Measurements from ENCODE around the gene FAM177A1.

The FAM177A1 gene

DNA sequence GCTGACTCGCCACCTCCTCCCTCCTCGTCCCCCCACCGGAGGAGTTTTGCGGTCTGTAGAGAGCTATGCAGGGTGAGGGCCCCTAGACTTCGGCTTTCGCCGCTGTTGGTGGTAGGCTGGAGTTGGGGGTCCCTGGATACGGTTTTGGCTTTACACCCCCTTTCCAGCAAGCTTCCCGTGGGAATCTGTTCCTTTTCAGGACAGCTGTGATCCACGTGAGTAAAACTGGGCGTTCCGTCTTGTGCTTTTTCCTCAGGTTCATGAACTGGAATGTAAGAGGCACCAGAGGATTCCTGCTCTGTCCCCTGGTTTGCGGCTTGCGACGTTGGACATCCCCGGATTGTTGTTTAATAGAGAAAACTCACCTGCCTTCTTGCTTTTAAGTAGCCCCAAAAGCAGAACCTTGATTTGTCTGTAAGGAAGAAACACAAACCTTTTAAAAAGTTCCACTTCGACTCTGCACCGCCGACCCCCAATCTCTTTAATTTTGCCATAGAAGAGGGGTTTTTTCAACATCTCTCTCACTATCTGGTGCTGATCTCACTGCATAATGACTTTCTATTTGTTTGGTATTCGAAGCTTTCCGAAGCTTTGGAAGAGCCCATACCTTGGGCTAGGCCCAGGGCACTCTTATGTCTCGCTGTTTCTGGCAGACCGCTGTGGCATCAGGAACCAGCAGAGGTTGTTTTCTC is 76.8 kb downstream of the FAM177A1 start:
- Mint-ChIP-seq H3K4me3 (peak overlapping the region; percentile 98), H3K4me1 (peaks cover 64% of the 10 kb centered on the region), H3K27ac (peak overlapping the region; percentile 100), H3K36me3 (peaks cover 33% of the 10 kb centered on the region), H3K9me3 (no peaks in the 10 kb centered on the region), H3K27me3 (no peaks in the 10 kb centered on the region)
- CTCF ChIA-PET: interaction anchor here (1.1 to 1.6 kb wide), 5 partner anchors 11 to 293 kb away, joined by 3 to 5 read pairs (median 4); partner anchors contain the start of gene PSMA6
- DNase-seq: no peak

DNA sequence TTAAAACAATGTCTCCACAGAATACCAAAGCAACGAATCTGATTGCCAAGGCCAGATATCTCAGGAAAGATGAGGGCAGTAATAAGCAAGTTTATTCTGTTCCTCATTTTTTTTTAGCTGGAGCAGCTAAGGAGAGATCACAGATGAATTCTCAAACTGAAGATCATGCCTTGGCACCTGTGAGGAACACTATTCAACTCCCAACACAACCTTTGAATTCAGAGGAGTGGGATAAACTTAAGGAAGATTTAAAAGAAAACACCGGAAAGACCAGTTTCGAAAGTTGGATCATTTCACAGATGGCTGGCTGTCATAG is 77.3 kb downstream of the FAM177A1 start:
- Mint-ChIP-seq H3K9me3 (no peaks in the 10 kb centered on the region), H3K36me3 (peaks cover 35% of the 10 kb centered on the region), H3K4me1 (peaks cover 66% of the 10 kb centered on the region), H3K27ac (peak overlapping the region; percentile 100), H3K27me3 (no peaks in the 10 kb centered on the region), H3K4me3 (peak overlapping the region; percentile 98)
- DNase-seq: no peak
- CTCF ChIA-PET: interaction anchor here (1.4 to 1.6 kb wide), 4 partner anchors 11 to 293 kb away, joined by 3 to 5 read pairs (median 4); no protein-coding TSS in a partner anchor

DNA sequence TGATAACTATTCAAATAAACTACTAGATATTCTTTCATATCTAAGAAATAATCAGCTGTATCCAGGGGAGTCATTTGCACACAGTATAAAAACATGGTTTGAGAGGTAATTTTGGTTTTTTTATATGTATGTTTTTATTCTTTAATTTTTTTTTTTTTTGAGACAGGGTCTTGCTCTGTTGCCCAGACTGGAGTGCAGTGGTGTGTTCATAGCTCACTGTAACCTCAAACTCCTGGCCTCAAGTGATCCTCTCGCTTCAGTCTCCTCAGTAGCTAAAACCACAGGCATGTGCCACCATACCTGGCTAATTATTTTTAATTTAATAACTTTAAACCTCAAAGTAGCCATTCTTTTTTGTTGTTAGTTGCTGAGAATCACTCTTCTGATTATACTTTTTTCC is 78.1 kb downstream of the FAM177A1 start:
- H3K27me3 Mint-ChIP-seq: no peaks in the 10 kb centered on the region
- peak overlapping the region; percentile 98 for H3K4me3 Mint-ChIP-seq
- peaks cover 38% of the 10 kb centered on the region for H3K36me3 Mint-ChIP-seq

More for the DNA sequence above, 78.1 kb downstream of the FAM177A1 start:
- no peak for DNase-seq
- Mint-ChIP-seq H3K9me3 (no peaks in the 10 kb centered on the region), H3K27ac (no peak overlapping the region), H3K4me1 (peaks cover 63% of the 10 kb centered on the region)
- CTCF ChIA-PET: interaction anchor here (0.5 to 1.6 kb wide), 5 partner anchors 10 to 292 kb away, joined by 3 to 5 read pairs (median 4); no protein-coding TSS in a partner anchor
